Left lung (tissue), 10 donors: ENCODE results near the gene PRKG1. TPM values are rescaled to one million over a fixed set of nuclear protein-coding genes. Genes with fewer than 3 reads are reported as not detected.

Experiments
- ATAC-seq: fragments of 200-7000 bp; cut with Tn5 transposase; one replicate; pipeline ENCODE4 v1.9.1; 2020; ENCODE audit warnings: moderate library complexity
- DNase-seq, 4 donors: peaks; one replicate each; pipeline ENCODE4 v3.0.0-alpha.2; 2013 to 2020
- H3K27ac ChIP-seq, 2 donors: fragments of 200-600 bp; sonication (generic) in 1 of 2; one replicate each; pipeline versions ENCODE4 v1.5.0 to v1.8.0; 2020 to 2021
- H3K27me3 ChIP-seq, 2 donors: fragments of 200-600 bp; sonication (generic) in 1 of 2; one replicate each; pipeline versions ENCODE4 v1.5.0 to v1.8.0; 2020 to 2021
- H3K36me3 ChIP-seq, 2 donors: fragments of 200-600 bp; sonication (generic) in 1 of 2; one replicate each; pipeline versions ENCODE4 v1.5.0 to v1.8.0; 2020 to 2021
- H3K4me1 ChIP-seq, 2 donors: fragments of 200-600 bp; one replicate each; pipeline ENCODE4 v1.8.0; 2021
- H3K4me3 ChIP-seq, 2 donors: fragments of 200-600 bp; sonication (generic) in 1 of 2; one replicate each; pipeline versions ENCODE4 v1.5.0 to v1.8.0; 2020 to 2021; ENCODE audit warnings: mild to moderate bottlenecking in 1 of 2
- H3K9me3 ChIP-seq, 2 donors: fragments of 200-600 bp; sonication (generic) in 1 of 2; one replicate each; pipeline versions ENCODE4 v1.5.0 to v1.8.0; 2020 to 2021
- CTCF ChIP-seq, 2 donors: fragments of 200-600 bp; sonication (generic) in 1 of 2; IDR thresholded peaks; one replicate each; pipeline versions ENCODE4 v1.5.0 to v1.8.0; 2021; ENCODE audit warnings: antibody characterized with exemption in 2 of 2
- intact Hi-C, 2 donors: fragments of 100-400 bp; cut with DNase I; formaldehyde crosslinking; loops; one replicate each; pipeline versions ENCODE4 v1.11.2 to v1.14.2; 2022
- polyA plus RNA-seq, 6 donors: library from polyadenylated mRNA; unstranded; fragments of 120-200 nt; gene quantifications; one replicate each; pipeline ENCODE4 v1.2.1, GENCODE V29; 2013; ENCODE audit not compliant: insufficient read length in 6 of 6
- total RNA-seq, 2 donors: library from RNA; stranded (reverse); fragmentation: NEBNext Ultra II Directional; extraction: Animal tissue kit (Norgen Biotek cat#: 25700); gene quantifications; one replicate each; pipeline ENCODE4 v1.2.1, GENCODE V29; 2021
- donor health status: DM: no; HTN: yes; CAD: no.
- donor health status: DM: no; HTN: no; CAD: no.

PRKG1 gene
- total and polyA plus RNA-seq, 8 donors, result 15.6 to 29.0 (median 17.8) TPM

DNA sequence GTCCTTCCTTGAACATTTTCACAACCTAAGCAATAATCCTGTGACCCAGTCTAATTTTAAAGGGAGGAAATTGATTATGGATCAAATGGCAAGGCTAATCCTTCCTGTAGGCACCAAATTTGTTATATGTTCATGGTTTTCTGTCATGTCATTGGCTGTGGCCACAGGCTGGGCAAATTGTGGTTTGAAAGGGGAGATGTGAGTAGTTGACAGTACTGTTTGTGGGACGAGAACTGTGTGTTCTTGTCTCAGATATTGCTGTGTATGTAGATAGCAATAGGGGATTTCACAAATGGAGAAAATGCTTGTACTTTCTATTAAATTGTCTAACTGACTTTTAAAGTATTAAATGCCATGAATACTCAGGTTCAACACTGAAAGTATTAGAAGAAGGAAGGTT, 8.1 kb upstream of the PRKG1 start:
- TF ChIP-seq CTCF (IDR thresholded peaks at IDR 0.05), result no peak
- Histone ChIP-seq H3K27me3 (no peaks in the 10 kb centered on the region), H3K27ac (no peak overlapping the region), H3K4me3 (no peak overlapping the region), H3K9me3 (no peaks in the 10 kb centered on the region), H3K36me3 (no peaks in the 10 kb centered on the region), H3K4me1 (no peaks in the 10 kb centered on the region)
- ATAC-seq (no peak), DNase-seq (no peak)
- intact Hi-C loops, result no loop called here

GRCh38 chr10:51072210-51072609, 2.1 kb upstream of the PRKG1 start:
- no peak for DNase-seq
- TF ChIP-seq CTCF (IDR thresholded peaks at IDR 0.05), result no peak
- intact Hi-C loops, result no loop called here
- no peak overlapping the region for H3K27ac ChIP-seq
- no peaks in the 10 kb centered on the region for H3K36me3 ChIP-seq
- H3K27me3 ChIP-seq, result peaks cover 0 to 46% of the 10 kb centered on the region in 2 donors
- H3K4me1 ChIP-seq, result no peaks in the 10 kb centered on the region
- H3K9me3 ChIP-seq, result no peaks in the 10 kb centered on the region
- no peak overlapping the region for H3K4me3 ChIP-seq
- no peak for ATAC-seq

DNA sequence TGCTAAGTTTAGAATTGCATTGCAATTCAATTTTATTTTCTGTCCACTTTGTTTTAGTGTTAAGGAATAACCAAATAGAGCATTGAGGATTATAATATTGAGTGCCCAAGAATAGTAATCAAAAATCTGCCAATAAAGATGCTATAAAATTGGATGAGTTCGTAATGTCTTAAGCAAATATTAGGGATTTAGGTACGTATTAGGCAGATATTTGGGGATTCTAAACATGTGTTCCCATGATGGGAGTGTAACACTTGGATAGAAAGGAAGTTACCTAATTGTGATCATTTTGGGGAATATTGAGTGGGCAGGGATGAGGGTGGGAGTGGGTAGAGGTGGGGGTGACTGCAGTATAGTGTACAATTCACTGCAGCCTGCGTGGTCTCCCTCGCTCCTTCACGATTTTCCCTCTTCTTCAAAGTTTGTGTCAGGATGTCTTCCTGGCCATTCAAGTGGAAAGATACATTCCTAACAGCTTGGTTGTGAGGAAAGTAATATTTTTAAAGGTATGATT, 1.3 kb upstream of the PRKG1 start:
- Histone ChIP-seq H3K27me3 (peaks cover 0 to 46% of the 10 kb centered on the region in 2 donors), H3K4me1 (no peaks in the 10 kb centered on the region), H3K9me3 (no peaks in the 10 kb centered on the region), H3K36me3 (no peaks in the 10 kb centered on the region), H3K4me3 (peak overlapping the region in 1 of 2 donors; percentile 43), H3K27ac (peak overlapping the region in 1 of 2 donors; percentile 86)
- DNase-seq (no peak), ATAC-seq (no peak)
- no peak for TF ChIP-seq CTCF (IDR thresholded peaks at IDR 0.05)
- intact Hi-C loops, result no loop called here

GRCh38 chr10:51073453-51074237, 642 bp upstream of the PRKG1 start:
- DNase-seq, result peak in 3 of 4 donors; percentile 35 to 72 (median 37)
- intact Hi-C loops, result no loop called here
- peak overlapping the region; percentile 43 to 55 for H3K4me3 ChIP-seq
- no peaks in the 10 kb centered on the region for H3K36me3 ChIP-seq
- peak; percentile 63 for ATAC-seq
- H3K27me3 ChIP-seq, result peaks cover 0 to 46% of the 10 kb centered on the region in 2 donors
- no peak for TF ChIP-seq CTCF (IDR thresholded peaks at IDR 0.05)
- peak overlapping the region; percentile 39 to 86 for H3K27ac ChIP-seq
- no peaks in the 10 kb centered on the region for H3K9me3 ChIP-seq
- no peaks in the 10 kb centered on the region for H3K4me1 ChIP-seq

- Histone ChIP-seq H3K36me3 (no peaks in the 10 kb centered on the region), H3K4me1 (no peaks in the 10 kb centered on the region), H3K4me3 (peak overlapping the region; percentile 43 to 55), H3K27me3 (peaks cover 0 to 46% of the 10 kb centered on the region in 2 donors), H3K27ac (peak overlapping the region; percentile 39 to 86), H3K9me3 (no peaks in the 10 kb centered on the region)
- DNase-seq (no peak), ATAC-seq (no peak)
- intact Hi-C loops, result no loop called here
- no peak for TF ChIP-seq CTCF (IDR thresholded peaks at IDR 0.05)
Measured at GRCh38 chr10:51075043-51075872, 971 bp downstream of the PRKG1 start.
